Loucy (cell line): ENCODE data around the gene CSF3R.

ENCODE experiments used
- EZH2phosphoT487 ChIP-seq: fragments of 200-600 bp; IDR thresholded peaks from 2 replicates; pipeline ENCODE4 v1.6.1; 2018; ENCODE audit warnings: antibody characterized with exemption, mild to moderate bottlenecking, moderate library complexity, borderline replicate concordance
- TF ChIP-seq, protein P1 (sequence below): fragments of 200-600 bp; sonication (generic); conservative IDR thresholded peaks from 2 replicates; pipeline ENCODE4 v1.5.1; 2014; ENCODE audit warnings: mild to moderate bottlenecking, antibody characterized with exemption, low read length

DNA sequence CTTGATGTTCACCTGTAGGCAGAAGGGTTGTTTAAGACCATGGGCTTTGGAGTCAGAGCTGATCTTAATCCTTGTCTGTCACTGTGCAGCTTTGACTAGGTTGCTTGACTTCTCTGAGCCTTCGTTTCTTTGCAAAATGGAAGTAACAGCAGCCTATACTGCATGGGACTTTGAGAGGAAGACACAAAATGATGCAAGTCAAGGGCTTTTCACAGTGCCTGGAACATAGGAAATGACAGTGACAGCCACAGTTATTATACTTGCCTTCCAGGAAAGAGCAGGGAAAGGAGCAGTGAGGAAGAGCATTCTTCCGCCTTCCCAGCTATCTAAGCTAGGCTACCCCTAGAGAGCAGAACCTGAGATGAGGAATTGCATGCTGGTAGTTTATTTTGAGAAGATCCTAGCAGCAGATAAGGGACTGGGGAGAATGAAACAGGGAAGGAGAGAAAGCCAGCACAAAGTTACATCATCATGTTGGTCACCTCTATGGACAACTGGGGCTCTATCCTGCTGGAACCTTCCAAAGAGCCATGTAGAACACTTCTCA lies 3.1 kb downstream of the CSF3R start:
- TF ChIP-seq, protein P1, sequence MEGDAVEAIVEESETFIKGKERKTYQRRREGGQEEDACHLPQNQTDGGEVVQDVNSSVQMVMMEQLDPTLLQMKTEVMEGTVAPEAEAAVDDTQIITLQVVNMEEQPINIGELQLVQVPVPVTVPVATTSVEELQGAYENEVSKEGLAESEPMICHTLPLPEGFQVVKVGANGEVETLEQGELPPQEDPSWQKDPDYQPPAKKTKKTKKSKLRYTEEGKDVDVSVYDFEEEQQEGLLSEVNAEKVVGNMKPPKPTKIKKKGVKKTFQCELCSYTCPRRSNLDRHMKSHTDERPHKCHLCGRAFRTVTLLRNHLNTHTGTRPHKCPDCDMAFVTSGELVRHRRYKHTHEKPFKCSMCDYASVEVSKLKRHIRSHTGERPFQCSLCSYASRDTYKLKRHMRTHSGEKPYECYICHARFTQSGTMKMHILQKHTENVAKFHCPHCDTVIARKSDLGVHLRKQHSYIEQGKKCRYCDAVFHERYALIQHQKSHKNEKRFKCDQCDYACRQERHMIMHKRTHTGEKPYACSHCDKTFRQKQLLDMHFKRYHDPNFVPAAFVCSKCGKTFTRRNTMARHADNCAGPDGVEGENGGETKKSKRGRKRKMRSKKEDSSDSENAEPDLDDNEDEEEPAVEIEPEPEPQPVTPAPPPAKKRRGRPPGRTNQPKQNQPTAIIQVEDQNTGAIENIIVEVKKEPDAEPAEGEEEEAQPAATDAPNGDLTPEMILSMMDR: no peak
- TF ChIP-seq EZH2phosphoT487: no peak
